ENCODE data around the gene PDK2. TPM values are rescaled to one million over a fixed set of nuclear protein-coding genes. Genes with fewer than 3 reads are reported as not detected.

PDK2 gene
- total and polyA plus RNA-seq, 10 of the 15 experiments (the other 5 are each of a cell fraction or from before 2014, with no cell fraction given), result 0.98 to 22.6 (median 12.3) TPM

DNA sequence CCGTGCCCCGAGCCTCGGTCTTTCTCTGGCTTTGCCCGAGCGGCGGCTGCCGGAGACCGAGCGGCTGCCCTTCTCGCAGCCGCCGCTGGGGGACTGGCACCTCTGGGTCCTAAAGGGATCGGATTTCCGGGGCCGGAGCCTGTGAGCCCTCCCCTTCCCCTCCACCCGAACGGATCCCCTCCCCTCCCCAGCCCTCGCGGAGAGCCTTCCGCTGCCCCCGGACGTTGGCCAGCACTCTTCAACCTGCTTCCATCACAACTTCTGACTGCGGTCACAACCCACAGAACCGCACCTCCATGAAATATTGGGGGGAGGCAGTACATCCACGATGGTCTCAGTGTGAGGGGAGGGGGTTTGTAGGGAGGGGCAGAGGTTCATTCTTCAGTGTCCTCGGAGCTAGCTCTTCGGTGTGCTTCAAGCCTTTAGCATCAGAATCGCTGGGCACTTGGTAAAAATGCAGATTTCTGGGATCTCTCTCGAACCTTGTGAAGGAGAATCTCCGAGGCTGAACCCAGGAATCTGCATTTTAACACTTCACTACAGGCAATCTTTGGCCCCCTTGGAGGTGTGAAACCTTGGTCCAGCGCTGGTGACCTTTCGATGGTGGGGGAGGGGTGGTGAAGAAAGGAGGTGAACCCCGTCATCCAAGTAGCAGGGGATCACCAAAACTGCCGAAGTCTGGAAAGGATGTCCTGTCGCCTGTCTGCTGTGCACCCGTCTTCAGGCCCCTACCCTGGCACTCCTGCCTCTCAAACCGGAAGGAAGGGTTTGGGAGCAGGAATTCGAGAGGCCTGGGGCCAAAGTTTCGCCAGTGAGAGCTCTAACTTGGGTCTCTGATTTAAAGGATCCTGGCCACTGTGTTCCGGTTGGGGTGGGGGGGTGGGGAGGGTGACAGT, 56.1 kb downstream of the PDK2 start (continued):
- no peak for TF ChIP-seq E4F1 (IDR thresholded peaks at IDR 0.05; ENCODE audit: borderline replicate concordance, partially characterized antibody)
- peak; percentile 46 for TF ChIP-seq MTA2 (IDR thresholded peaks at IDR 0.05; ENCODE audit: low read depth)
- 0 out of 2 replicates have a peak, but pooled peaks have one; percentile 26 for TF ChIP-seq TBL1XR1 (IDR thresholded peaks at IDR 0.05; ENCODE audit: low read depth, low read length)
- TF ChIP-seq SPI1 (IDR thresholded peaks at IDR 0.05; ENCODE audit: borderline replicate concordance, insufficient read depth, low read depth, low read length), result no peak
- TF ChIP-seq ESRRA (IDR thresholded peaks at IDR 0.05; ENCODE audit: low read length), result peak; percentile 17; the same call in 1 of the 2 replicates
- TF ChIP-seq, protein P1, sequence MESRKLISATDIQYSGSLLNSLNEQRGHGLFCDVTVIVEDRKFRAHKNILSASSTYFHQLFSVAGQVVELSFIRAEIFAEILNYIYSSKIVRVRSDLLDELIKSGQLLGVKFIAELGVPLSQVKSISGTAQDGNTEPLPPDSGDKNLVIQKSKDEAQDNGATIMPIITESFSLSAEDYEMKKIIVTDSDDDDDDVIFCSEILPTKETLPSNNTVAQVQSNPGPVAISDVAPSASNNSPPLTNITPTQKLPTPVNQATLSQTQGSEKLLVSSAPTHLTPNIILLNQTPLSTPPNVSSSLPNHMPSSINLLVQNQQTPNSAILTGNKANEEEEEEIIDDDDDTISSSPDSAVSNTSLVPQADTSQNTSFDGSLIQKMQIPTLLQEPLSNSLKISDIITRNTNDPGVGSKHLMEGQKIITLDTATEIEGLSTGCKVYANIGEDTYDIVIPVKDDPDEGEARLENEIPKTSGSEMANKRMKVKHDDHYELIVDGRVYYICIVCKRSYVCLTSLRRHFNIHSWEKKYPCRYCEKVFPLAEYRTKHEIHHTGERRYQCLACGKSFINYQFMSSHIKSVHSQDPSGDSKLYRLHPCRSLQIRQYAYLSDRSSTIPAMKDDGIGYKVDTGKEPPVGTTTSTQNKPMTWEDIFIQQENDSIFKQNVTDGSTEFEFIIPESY (IDR thresholded peaks at IDR 0.05), result no peak
- no peak for TF ChIP-seq KAT2A (conservative IDR thresholded peaks at IDR 0.05; ENCODE audit: control insufficient read depth, low read depth, low read length)
- TF ChIP-seq MXI1 (IDR thresholded peaks at IDR 0.05; ENCODE audit: low read depth, low read length), result 0 out of 2 replicates have a peak, but pooled peaks have one; percentile 11
- TF ChIP-seq TAF1 (IDR thresholded peaks at IDR 0.05; ENCODE audit: borderline replicate concordance, low read depth, low read length), result peak; percentile 85; the same call in 1 of the 2 replicates
- TF ChIP-seq, protein P2, sequence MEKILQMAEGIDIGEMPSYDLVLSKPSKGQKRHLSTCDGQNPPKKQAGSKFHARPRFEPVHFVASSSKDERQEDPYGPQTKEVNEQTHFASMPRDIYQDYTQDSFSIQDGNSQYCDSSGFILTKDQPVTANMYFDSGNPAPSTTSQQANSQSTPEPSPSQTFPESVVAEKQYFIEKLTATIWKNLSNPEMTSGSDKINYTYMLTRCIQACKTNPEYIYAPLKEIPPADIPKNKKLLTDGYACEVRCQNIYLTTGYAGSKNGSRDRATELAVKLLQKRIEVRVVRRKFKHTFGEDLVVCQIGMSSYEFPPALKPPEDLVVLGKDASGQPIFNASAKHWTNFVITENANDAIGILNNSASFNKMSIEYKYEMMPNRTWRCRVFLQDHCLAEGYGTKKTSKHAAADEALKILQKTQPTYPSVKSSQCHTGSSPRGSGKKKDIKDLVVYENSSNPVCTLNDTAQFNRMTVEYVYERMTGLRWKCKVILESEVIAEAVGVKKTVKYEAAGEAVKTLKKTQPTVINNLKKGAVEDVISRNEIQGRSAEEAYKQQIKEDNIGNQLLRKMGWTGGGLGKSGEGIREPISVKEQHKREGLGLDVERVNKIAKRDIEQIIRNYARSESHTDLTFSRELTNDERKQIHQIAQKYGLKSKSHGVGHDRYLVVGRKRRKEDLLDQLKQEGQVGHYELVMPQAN (conservative IDR thresholded peaks at IDR 0.05), result peak; percentile 31; the same call in 1 of the 2 replicates
- TF ChIP-seq NFIC (IDR thresholded peaks at IDR 0.05; ENCODE audit: low read depth, low read length), result no peak
- TF ChIP-seq BMI1 (IDR thresholded peaks at IDR 0.05; ENCODE audit: borderline replicate concordance), result no peak
- no peak for TF ChIP-seq EED (IDR thresholded peaks at IDR 0.05; ENCODE audit: low read depth)
- TF ChIP-seq USF2 (IDR thresholded peaks at IDR 0.05; ENCODE audit: borderline replicate concordance, low read depth, low read length), result no peak
- TF ChIP-seq ZNF274 (IDR thresholded peaks at IDR 0.05; ENCODE audit: insufficient read depth, insufficient read length), result no peak
- TF ChIP-seq ZNF622 (IDR thresholded peaks at IDR 0.05), result no peak
- peak; percentile 95 for TF ChIP-seq NR2F1 (conservative IDR thresholded peaks at IDR 0.05)
- no peak for TF ChIP-seq SREBF2 (IDR thresholded peaks at IDR 0.05; ENCODE audit: low read length)
- no peak for TF ChIP-seq ZZZ3 (IDR thresholded peaks at IDR 0.05; ENCODE audit: control insufficient read depth, insufficient read length, low read depth)
- TF ChIP-seq, protein P3, sequence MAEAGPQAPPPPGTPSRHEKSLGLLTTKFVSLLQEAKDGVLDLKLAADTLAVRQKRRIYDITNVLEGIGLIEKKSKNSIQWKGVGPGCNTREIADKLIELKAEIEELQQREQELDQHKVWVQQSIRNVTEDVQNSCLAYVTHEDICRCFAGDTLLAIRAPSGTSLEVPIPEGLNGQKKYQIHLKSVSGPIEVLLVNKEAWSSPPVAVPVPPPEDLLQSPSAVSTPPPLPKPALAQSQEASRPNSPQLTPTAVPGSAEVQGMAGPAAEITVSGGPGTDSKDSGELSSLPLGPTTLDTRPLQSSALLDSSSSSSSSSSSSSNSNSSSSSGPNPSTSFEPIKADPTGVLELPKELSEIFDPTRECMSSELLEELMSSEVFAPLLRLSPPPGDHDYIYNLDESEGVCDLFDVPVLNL (IDR thresholded peaks at IDR 0.05; ENCODE audit: low read depth, low read length), result no peak
- peak; percentile 94; the same call in 1 of the 2 replicates for TF ChIP-seq CHD4 (IDR thresholded peaks at IDR 0.05)
- peak; percentile 65; the same call in 1 of the 2 replicates for TF ChIP-seq YY1 (IDR thresholded peaks at IDR 0.05; ENCODE audit: low read depth, low read length)
